Stimulated activated effector memory CD8-positive, alpha-beta T cell treated with anti-CD3 and anti-CD28 coated beads, Interleukin-12 subunit alpha, Interleukin-12 subunit beta, amount 100 ng/mL, for 72 hours (primary cell): Measurements from ENCODE around the gene MUC2.
A peak's percentile ranks its signal among the peaks of the same experiment; 100 is the strongest.

Experiments used
- ATAC-seq: fragments of 150-1000 bp; cut with Tn5 transposase; 2 replicates; pipeline ENCODE4 v1.10.0; 2021
- DNase-seq, 2 donors: peaks; one replicate each; pipeline ENCODE4 v3.0.0; 2021 to 2022; ENCODE audit warnings: low spot score in 2 of 2
- H3K27ac Mint-ChIP-seq: one replicate; pipeline ENCODE4 v1.8.0; 2022; ENCODE audit warnings: mild to moderate bottlenecking, mixed read lengths
- H3K36me3 Mint-ChIP-seq: one replicate; pipeline ENCODE4 v1.8.0; 2022; ENCODE audit warnings: mild to moderate bottlenecking, mixed read lengths
- H3K4me1 Mint-ChIP-seq: one replicate; pipeline ENCODE4 v1.8.0; 2022; ENCODE audit warnings: mixed read lengths
- H3K4me3 Mint-ChIP-seq: one replicate; pipeline ENCODE4 v1.8.0; 2022; ENCODE audit warnings: mild to moderate bottlenecking, mixed read lengths
- H3K9me3 Mint-ChIP-seq: one replicate; pipeline ENCODE4 v1.8.0; 2022; ENCODE audit warnings: mixed read lengths

Gene MUC2

DNA sequence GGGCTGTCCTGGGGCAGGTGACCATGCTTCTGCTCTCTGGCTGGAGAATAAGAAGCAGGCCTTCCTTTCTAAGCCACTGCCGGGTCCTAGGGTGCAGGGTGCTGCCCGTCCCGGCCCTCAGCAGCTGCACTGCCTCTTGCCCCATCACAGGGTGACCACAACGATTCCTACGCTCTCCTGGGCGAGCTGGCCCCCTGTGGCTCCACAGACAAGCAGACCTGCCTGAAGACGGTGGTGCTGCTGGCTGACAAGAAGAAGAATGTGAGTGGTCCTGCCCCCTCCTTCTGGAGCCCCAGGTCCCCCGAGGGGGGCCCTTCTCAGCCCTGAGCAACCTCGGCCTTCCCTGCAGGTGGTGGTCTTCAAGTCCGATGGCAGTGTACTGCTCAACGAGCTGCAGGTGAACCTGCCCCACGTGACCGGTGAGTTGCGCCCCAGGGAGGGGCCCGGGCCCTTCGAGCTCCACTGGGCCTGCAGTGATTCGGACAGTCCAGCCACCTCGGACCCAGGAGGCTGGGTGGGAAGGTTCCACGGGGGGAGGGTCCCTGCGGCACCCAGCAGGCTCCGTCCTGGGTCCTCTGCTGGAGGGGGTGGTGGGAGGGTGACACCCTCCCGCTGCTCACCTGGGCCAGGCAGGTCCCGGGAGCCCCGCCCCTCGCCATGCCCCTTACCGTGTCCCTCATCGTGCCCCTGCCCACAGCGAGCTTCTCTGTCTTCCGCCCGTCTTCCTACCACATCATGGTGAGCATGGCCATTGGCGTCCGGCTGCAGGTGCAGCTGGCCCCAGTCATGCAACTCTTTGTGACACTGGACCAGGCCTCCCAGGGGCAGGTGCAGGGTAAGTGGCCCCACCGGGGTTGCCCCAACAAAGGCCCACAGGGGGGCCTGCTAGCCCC, 8.3 kb downstream of the MUC2 start:
- H3K9me3 Mint-ChIP-seq = no peaks in the 10 kb centered on the region
- H3K27ac Mint-ChIP-seq = no peak overlapping the region
- no peaks in the 10 kb centered on the region for H3K36me3 Mint-ChIP-seq
- ATAC-seq (peak; percentile 7), DNase-seq (no peak)
- H3K4me1 Mint-ChIP-seq = no peaks in the 10 kb centered on the region
- H3K4me3 Mint-ChIP-seq = no peak overlapping the region

DNA sequence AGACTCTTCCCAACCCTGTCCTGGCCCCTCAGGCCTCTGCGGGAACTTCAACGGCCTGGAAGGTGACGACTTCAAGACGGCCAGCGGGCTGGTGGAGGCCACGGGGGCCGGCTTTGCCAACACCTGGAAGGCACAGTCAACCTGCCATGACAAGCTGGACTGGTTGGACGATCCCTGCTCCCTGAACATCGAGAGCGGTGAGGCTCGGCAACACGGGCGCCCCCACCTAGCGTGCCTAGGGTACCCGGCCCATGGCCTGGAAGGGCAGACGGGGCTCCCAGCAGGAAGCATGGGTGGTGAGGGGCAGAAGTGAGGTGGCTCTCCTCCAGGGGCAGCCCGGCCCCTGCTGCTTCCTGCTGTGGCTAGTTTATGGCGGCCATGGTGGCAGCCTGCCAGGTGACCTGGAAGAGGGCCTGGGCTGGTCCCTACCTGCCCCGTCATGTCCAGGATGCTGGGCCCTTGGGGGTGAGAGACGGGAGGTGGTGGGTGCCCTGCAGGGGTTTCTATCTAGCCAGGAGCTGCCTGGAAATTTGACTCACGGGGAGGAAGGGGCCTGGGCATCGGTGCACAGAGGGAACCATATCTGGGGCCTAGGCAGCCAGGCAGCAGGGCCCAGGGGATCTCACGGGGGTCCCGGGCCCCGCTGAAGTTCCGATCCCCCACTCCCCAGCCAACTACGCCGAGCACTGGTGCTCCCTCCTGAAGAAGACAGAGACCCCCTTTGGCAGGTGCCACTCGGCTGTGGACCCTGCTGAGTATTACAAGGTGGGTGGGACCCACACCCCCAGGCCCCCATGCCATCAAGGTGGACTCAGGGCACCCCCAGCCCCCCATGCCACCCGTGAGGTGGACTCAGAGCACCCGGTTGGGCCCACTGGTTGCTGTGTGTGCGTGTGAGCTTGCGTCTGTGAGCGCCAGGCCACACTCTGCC, 9.2 kb downstream of the MUC2 start:
- DNase-seq (no peak), ATAC-seq (no peak)
- H3K9me3 Mint-ChIP-seq = no peaks in the 10 kb centered on the region
- no peak overlapping the region for H3K4me3 Mint-ChIP-seq
- no peaks in the 10 kb centered on the region for H3K4me1 Mint-ChIP-seq
- H3K36me3 Mint-ChIP-seq = no peaks in the 10 kb centered on the region
- no peak overlapping the region for H3K27ac Mint-ChIP-seq

DNA sequence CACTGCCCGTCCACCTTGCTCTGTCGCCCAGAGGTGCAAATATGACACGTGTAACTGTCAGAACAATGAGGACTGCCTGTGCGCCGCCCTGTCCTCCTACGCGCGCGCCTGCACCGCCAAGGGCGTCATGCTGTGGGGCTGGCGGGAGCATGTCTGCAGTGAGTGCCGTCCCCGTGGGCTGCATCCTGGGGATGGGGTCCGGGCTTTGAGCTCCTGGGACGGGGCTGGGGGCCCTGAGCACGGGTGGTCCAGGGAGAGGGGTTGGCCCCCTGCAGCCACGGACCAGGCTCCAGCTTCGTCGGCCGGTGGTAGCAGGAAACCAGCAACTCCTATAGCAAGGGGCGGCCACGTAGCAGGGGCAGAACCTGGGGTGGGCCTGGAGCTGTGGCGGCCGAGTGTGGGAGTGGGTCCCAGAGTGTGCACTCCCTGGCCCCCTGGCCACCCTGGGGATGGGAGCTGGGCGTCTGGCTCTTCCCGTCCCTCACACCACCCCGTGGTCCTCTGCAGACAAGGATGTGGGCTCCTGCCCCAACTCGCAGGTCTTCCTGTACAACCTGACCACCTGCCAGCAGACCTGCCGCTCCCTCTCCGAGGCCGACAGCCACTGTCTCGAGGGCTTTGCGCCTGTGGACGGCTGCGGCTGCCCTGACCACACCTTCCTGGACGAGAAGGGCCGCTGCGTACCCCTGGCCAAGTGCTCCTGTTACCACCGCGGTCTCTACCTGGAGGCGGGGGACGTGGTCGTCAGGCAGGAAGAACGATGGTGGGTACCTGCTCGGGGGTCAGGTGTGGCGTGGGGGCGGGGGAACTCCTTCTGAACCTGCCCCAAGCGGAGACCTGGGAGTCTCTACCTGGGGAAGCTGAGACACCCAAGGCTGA, 10.1 kb downstream of the MUC2 start:
- DNase-seq (no peak), ATAC-seq (no peak)
- H3K36me3 Mint-ChIP-seq = no peaks in the 10 kb centered on the region
- H3K27ac Mint-ChIP-seq = no peak overlapping the region
- H3K4me3 Mint-ChIP-seq = no peak overlapping the region
- H3K9me3 Mint-ChIP-seq = no peaks in the 10 kb centered on the region
- H3K4me1 Mint-ChIP-seq = no peaks in the 10 kb centered on the region

DNA sequence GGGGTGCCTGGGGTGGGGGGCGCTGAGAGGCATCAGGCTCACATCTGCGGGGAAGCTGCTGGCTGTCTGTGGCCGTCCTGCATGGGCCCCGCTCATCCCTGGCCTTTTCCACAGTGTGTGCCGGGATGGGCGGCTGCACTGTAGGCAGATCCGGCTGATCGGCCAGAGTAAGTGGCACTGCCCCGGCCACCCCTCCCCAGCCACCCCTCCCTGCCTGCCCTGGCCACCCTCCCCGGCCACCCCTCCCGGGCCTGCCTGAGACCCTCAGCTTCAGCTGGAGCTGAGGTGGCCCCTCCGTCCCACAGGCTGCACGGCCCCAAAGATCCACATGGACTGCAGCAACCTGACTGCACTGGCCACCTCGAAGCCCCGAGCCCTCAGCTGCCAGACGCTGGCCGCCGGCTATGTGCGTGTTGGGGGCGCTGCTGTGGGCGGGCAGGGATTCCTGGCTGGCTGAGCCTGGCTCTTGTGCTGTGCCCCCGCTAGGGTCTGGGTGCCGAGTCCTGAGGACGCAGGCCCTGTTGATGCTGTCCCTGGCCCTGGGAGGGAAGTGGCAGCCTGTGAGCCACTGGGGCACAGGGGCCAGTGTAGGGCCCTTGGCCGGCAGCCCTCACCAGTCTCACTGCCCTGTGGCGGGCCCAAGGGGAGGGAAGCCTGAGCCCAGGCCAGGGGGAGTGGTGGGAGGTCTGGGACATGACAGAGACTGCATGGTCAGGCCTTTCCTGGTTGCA, 10.9 kb downstream of the MUC2 start:
- Mint-ChIP-seq H3K27ac (no peak overlapping the region), H3K4me3 (no peak overlapping the region), H3K9me3 (no peaks in the 10 kb centered on the region), H3K4me1 (no peaks in the 10 kb centered on the region), H3K36me3 (no peaks in the 10 kb centered on the region)
- no peak for DNase-seq
- ATAC-seq = no peak

DNA sequence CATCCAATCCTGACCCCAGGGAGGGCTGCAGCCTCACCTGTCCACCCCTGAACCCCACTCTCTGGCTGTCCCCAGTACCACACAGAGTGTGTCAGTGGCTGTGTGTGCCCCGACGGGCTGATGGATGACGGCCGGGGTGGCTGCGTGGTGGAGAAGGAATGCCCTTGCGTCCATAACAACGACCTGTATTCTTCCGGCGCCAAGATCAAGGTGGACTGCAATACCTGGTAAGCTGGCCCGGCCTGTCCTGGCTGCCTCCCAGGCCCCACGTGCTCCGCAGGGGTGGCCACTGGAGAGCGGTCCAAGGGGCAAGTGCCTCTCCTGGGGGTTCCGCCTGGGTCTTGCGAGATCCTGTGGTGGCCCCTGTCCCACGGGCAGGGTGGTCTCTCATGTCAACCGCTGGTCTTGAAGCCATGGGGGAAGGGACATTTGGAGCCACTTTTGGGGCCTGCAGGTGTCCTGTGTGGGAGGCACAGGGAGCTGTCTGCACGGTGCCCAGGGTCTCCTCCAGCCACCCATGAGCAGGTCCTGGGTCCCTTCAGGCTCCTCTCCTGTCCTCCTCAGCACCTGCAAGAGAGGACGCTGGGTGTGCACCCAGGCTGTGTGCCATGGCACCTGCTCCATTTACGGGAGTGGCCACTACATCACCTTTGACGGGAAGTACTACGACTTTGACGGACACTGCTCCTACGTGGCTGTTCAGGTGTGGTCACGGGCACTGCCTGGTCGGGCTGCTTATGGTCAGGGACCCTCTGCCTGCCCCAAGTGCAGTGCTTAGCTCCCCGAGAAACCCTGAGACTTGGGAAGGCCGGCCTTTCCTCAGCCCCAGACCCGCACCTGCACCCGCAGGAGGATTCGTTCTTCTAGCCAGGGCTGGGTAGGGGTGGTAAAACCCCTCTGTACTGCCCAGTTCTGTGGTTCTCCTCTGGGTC, 11.8 kb downstream of the MUC2 start:
- no peak overlapping the region for H3K4me3 Mint-ChIP-seq
- no peak overlapping the region for H3K27ac Mint-ChIP-seq
- H3K36me3 Mint-ChIP-seq = no peaks in the 10 kb centered on the region
- no peak for DNase-seq
- no peaks in the 10 kb centered on the region for H3K4me1 Mint-ChIP-seq
- ATAC-seq = no peak
- no peaks in the 10 kb centered on the region for H3K9me3 Mint-ChIP-seq

DNA sequence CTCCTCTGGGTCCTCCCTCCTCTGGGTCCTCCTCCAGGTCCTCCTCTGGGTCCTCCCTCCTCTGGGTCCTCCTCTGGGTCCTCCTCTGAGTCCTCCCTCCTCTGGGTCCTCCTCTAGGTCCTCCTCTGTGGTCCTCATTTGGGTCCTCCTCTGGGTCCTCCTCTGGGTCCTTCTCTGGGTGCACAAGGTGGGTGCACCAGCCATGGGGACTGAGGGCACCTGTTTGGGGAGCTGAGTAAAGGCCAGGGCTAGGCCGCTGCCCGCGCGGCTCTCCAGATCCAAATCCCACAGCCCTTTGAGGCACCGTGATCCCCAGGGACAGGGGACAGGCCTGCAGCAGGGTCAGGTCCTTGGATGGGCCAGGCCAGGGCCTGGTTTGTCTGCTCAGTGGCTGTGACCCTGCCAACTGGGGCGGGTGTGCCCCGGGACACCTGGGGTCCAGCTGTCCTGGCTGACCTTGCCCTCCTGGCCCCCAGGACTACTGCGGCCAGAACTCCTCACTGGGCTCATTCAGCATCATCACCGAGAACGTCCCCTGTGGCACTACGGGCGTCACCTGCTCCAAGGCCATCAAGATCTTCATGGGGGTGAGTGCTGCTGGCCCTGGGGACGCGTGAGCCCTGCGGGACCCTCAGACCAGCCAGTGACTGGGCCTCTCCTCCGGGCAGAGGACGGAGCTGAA, 12.7 kb downstream of the MUC2 start:
- DNase-seq (no peak), ATAC-seq (no peak)
- Mint-ChIP-seq H3K27ac (no peak overlapping the region), H3K4me1 (no peaks in the 10 kb centered on the region), H3K36me3 (no peaks in the 10 kb centered on the region), H3K4me3 (no peak overlapping the region), H3K9me3 (no peaks in the 10 kb centered on the region)

DNA sequence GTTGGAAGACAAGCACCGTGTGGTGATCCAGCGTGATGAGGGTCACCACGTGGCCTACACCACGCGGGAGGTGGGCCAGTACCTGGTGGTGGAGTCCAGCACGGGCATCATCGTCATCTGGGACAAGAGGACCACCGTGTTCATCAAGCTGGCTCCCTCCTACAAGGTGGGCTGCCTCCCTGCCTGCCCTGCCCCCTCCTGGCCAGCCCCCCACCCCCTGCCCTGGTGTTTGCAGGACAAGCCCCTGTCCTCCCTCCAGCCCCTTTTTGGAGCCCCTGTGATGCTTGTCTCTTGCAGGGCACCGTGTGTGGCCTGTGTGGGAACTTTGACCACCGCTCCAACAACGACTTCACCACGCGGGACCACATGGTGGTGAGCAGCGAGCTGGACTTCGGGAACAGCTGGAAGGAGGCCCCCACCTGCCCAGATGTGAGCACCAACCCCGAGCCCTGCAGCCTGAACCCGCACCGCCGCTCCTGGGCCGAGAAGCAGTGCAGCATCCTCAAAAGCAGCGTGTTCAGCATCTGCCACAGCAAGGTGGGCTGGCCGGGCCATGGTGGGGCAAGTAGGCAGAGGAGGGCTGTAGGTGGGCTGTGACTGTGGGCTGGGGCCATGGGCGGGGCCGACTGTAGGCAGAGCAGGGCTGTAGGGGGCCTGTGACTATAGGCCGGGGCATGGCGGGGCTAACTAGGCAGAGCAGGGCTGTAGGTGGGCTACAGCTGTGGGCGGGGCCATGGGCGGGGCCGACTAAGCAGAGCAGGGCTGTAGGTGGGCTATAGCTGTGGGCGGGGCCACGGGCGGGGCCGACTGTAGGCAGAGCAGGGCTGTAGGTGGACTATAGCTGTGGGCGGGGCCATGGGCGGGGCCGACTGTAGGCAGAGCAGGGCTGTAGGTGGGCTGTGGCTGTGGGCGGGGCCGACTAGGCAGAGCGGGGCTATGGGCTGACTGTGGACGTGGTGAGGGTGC, 13.6 kb downstream of the MUC2 start:
- DNase-seq (no peak), ATAC-seq (no peak)
- no peaks in the 10 kb centered on the region for H3K4me1 Mint-ChIP-seq
- H3K27ac Mint-ChIP-seq = no peak overlapping the region
- no peaks in the 10 kb centered on the region for H3K36me3 Mint-ChIP-seq
- H3K4me3 Mint-ChIP-seq = no peak overlapping the region
- no peaks in the 10 kb centered on the region for H3K9me3 Mint-ChIP-seq

DNA sequence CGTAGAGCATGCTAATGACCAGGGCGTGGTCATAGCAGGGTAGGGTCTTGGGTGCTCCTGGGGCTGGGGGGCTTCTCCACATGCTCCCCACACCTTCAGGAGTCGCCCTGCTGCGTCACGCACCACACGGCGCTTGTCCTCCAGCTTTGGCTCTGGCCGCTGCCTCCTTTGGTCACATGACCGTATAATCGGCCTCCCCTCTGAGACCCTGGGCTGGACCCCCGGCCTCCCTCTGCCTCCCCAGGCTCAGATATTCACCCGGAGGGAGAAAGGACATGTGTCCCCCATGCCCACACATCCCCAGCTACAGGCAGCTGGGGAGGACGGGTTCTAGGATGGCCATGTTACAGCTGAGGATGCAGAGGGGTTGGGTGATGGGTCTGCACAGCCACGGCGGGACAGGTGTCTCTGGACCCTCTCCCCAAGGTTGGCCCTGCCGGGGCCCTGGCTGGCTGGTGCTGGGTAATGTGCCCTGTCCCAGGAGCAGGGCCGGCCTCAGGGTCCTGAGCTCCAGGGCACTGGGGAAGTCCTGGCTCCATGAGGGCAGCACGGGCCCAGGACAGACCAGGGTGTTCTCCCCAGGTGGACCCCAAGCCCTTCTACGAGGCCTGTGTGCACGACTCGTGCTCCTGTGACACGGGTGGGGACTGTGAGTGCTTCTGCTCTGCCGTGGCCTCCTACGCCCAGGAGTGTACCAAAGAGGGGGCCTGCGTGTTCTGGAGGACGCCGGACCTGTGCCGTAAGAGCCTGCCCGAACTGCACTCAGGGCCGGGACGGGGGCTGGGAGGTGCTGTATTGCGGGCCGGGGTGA, 14.5 kb downstream of the MUC2 start:
- H3K4me3 Mint-ChIP-seq = no peak overlapping the region
- no peaks in the 10 kb centered on the region for H3K4me1 Mint-ChIP-seq
- no peaks in the 10 kb centered on the region for H3K36me3 Mint-ChIP-seq
- no peak for ATAC-seq
- H3K9me3 Mint-ChIP-seq = no peaks in the 10 kb centered on the region
- H3K27ac Mint-ChIP-seq = no peak overlapping the region
- no peak for DNase-seq

DNA sequence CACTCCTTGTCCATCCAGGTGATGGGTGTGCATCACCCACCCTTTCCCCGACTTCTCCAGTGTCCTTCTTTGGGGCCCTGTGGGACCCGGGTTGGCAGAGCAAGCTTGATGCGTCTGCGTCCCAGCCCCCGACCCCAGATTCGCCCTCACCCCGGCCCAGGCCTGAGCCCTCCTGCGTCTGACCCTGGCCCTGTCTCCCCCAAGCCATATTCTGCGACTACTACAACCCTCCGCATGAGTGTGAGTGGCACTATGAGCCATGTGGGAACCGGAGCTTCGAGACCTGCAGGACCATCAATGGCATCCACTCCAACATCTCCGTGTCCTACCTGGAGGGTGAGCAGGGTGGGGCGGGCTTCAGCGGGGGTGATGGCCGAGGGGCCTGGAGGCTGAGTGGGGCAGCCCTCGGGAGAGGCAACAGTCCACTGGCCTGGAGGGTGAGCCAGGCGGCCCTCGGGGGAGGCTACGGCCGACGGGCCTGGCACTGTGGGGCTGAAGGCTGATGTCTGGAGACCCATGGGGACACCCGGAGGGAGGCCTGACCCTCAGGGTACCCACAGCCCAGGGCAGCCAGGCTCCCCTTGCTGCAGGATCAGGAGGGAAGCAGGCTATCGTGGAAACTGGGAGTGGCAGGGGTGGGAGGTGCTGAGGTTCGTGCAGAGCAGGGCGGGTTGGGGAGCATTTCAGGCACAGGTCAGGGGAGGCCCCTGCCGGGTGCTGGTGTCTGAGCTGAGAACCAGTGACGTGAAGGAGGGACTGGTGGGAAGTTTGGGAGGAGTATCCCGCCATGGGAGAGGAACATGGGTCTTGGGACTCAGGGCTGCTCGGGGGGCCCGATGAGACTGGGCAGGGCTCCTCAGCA, 15.3 kb downstream of the MUC2 start:
- Mint-ChIP-seq H3K36me3 (no peaks in the 10 kb centered on the region), H3K27ac (no peak overlapping the region), H3K9me3 (peaks cover 2% of the 10 kb centered on the region), H3K4me1 (no peaks in the 10 kb centered on the region), H3K4me3 (no peak overlapping the region)
- DNase-seq (no peak), ATAC-seq (no peak)

DNA sequence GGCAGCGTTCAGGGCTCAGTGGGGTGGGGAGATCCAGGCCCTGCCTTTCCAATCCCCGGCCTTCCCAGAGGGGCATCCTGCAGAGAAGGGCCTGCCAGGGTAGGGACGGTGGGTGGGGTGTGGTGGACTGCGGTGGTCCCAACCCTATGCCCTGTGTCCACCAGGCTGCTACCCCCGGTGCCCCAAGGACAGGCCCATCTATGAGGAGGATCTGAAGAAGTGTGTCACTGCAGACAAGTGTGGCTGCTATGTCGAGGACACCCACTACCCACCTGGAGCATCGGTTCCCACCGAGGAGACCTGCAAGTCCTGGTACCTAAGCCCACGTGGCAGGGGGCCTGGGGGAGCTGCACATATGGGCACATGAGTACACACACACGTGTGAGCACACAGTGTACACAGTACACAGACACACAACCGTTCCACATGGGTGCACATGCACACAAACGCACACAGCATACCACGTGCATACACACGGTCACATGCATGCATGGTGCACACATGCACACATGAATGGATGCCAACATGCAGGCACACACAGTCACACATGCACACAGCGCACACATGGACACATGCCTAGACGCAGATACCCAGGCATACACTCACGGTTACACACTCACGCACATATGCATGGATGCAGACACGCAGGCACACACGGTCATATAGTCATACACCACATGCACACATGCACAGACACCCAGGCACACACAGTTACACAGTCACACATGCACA, 16.1 kb downstream of the MUC2 start:
- Mint-ChIP-seq H3K36me3 (no peaks in the 10 kb centered on the region), H3K4me3 (no peak overlapping the region), H3K9me3 (peaks cover 3% of the 10 kb centered on the region), H3K4me1 (no peaks in the 10 kb centered on the region), H3K27ac (no peak overlapping the region)
- no peak for ATAC-seq
- no peak for DNase-seq
